SK-N-MC (cell line): ENCODE data around the gene SSTR3.
"Not testable (repeated sequence)": the region's sequence is repeated elsewhere in the genome, so short reads cannot be mapped to it uniquely, and the experiment has no call there.

ENCODE experiments used
- EZH2 ChIP-seq: fragments of 200-600 bp; sonication (generic); IDR thresholded peaks from one replicate; pipeline ENCODE4 v1.6.1; 2017; ENCODE audit warnings: antibody characterized with exemption
- POLR2AphosphoS5 ChIP-seq: IDR thresholded peaks from 2 replicates; pipeline ENCODE4 v1.6.1; 2012; ENCODE audit warnings: mild to moderate bottlenecking, low read depth, low read length, borderline replicate concordance

DNA sequence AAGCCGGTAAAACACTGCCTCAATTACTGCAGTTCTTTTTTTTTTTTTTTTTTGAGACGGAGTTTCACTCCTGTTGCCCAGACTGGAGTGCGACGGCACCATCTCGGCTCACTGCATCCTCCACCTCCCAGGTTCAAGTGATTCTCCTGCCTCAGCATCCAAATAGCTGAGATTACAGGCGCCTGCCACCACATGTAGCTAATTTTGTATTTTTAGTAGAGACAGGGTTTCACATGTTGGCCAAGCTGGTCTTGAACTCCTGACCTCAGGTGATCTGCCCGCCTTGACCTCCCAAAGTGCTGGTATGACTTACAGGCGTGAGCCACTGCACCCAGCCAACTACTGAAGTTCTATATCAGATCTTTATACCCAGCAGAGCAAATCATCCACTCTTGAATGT is 39.6 kb upstream of the SSTR3 start:
- not testable (repeated sequence) for TF ChIP-seq POLR2AphosphoS5, EZH2
